H9 (cell line): ENCODE results near the gene ZFYVE19. TPM values are rescaled to one million over a fixed set of nuclear protein-coding genes. Genes with fewer than 3 reads are reported as not detected.

Source experiments
- DNase-seq: peaks from one replicate; pipeline ENCODE4 v3.0.0-alpha.2; 2017
- H2AFZ ChIP-seq: one replicate; pipeline ENCODE4 v1.6.1; 2013; ENCODE audit warnings: mild to moderate bottlenecking, low read length, control low read depth, moderate library complexity
- H2AK5ac ChIP-seq: 2 replicates; pipeline ENCODE4 v1.6.1; 2013; ENCODE audit warnings: low read length, control low read depth, mixed read lengths; ENCODE audit not compliant: insufficient read length
- H2BK120ac ChIP-seq: one replicate; pipeline ENCODE4 v1.6.1; 2013; ENCODE audit warnings: low read depth, mild to moderate bottlenecking, low read length, control low read depth, inconsistent platforms; ENCODE audit not compliant: poor library complexity, severe bottlenecking
- H2BK12ac ChIP-seq: 2 replicates; pipeline ENCODE4 v1.6.1; 2013; ENCODE audit warnings: low read length, control low read depth, mixed read lengths, low read depth; ENCODE audit not compliant: insufficient read length
- H2BK15ac ChIP-seq: 2 replicates; pipeline ENCODE4 v1.6.1; 2013; ENCODE audit warnings: low read depth, low read length, control low read depth
- H2BK20ac ChIP-seq: one replicate; pipeline ENCODE4 v1.6.1; 2013; ENCODE audit warnings: low read depth, mild to moderate bottlenecking, low read length, control low read depth, inconsistent platforms; ENCODE audit not compliant: poor library complexity, severe bottlenecking
- H2BK5ac ChIP-seq: 2 replicates; pipeline ENCODE4 v1.6.1; 2013; ENCODE audit warnings: low read length, control low read depth, mixed read lengths; ENCODE audit not compliant: insufficient read length
- H3K14ac ChIP-seq: 2 replicates; pipeline ENCODE4 v1.6.1; 2013; ENCODE audit warnings: low read length, control low read depth; ENCODE audit not compliant: insufficient read depth
- H3K18ac ChIP-seq: 2 replicates; pipeline ENCODE4 v1.6.1; 2013; ENCODE audit warnings: low read depth, mild to moderate bottlenecking, mixed read lengths, low read length, control low read depth; ENCODE audit not compliant: insufficient read length
- H3K23ac ChIP-seq: 2 replicates; pipeline ENCODE4 v1.6.1; 2013; ENCODE audit warnings: low read length, control low read depth, mixed read lengths, low read depth; ENCODE audit not compliant: insufficient read length
- H3K23me2 ChIP-seq: 2 replicates; pipeline ENCODE4 v1.6.1; 2013; ENCODE audit warnings: low read depth, mild to moderate bottlenecking, mixed read lengths, low read length, control low read depth; ENCODE audit not compliant: insufficient read length, poor library complexity, severe bottlenecking
- H3K27ac ChIP-seq: 2 replicates; pipeline ENCODE4 v1.5.1; 2013; ENCODE audit warnings: low read length, control low read depth, mixed read lengths, low read depth; ENCODE audit not compliant: insufficient read length
- H3K27me3 ChIP-seq: 2 replicates; pipeline ENCODE4 v1.6.1; 2013; ENCODE audit warnings: low read length, control low read depth, inconsistent platforms; ENCODE audit not compliant: insufficient read depth
- H3K4ac ChIP-seq: 2 replicates; pipeline ENCODE4 v1.6.1; 2013; ENCODE audit warnings: low read depth, mild to moderate bottlenecking, control low read depth, inconsistent platforms, low read length, moderate library complexity
- H3K4me1 ChIP-seq: 2 replicates; pipeline ENCODE4 v1.6.1; 2013; ENCODE audit warnings: low read length, control low read depth, inconsistent platforms; ENCODE audit not compliant: insufficient read depth
- H3K4me2 ChIP-seq: 2 replicates; pipeline ENCODE4 v1.6.1; 2013; ENCODE audit warnings: low read length, control low read depth, mixed read lengths; ENCODE audit not compliant: insufficient read length, insufficient read depth
- H3K56ac ChIP-seq: 2 replicates; pipeline ENCODE4 v1.6.1; 2013; ENCODE audit warnings: low read depth, mild to moderate bottlenecking, mixed read lengths, low read length, control low read depth; ENCODE audit not compliant: insufficient read length
- H3K79me1 ChIP-seq: 2 replicates; pipeline ENCODE4 v1.6.1; 2013; ENCODE audit warnings: low read depth, mild to moderate bottlenecking, moderate library complexity, low read length, control low read depth, inconsistent platforms; ENCODE audit not compliant: insufficient read depth, poor library complexity, severe bottlenecking
- H3K79me2 ChIP-seq: 2 replicates; pipeline ENCODE4 v1.6.1; 2013; ENCODE audit warnings: low read length, control low read depth, inconsistent platforms; ENCODE audit not compliant: insufficient read depth
- H3K9ac ChIP-seq: 2 replicates; pipeline ENCODE4 v1.6.1; 2013; ENCODE audit warnings: low read length, control low read depth, mixed read lengths; ENCODE audit not compliant: insufficient read length; ENCODE audit errors: extremely low read depth
- H3K9me3 ChIP-seq: one replicate; pipeline ENCODE4 v1.6.1; 2013; ENCODE audit warnings: low read depth, low read length, inconsistent platforms; ENCODE audit not compliant: control insufficient read depth
- H3T11ph ChIP-seq: one replicate; pipeline ENCODE4 v1.6.1; 2013; ENCODE audit warnings: mild to moderate bottlenecking, low read length, control low read depth, inconsistent platforms
- H4K20me1 ChIP-seq: one replicate; pipeline ENCODE4 v1.6.1; 2013; ENCODE audit not compliant: control insufficient read depth, insufficient read length, insufficient read depth
- H4K5ac ChIP-seq: 2 replicates; pipeline ENCODE4 v1.6.1; 2013; ENCODE audit warnings: low read depth, mild to moderate bottlenecking, mixed read lengths, low read length, control low read depth; ENCODE audit not compliant: insufficient read length
- H4K8ac ChIP-seq: replicated peaks from 2 replicates; pipeline ENCODE4 v1.6.1; 2013; ENCODE audit warnings: low read length, control low read depth, mixed read lengths, low read depth; ENCODE audit not compliant: insufficient read length
- H4K91ac ChIP-seq: 2 replicates; pipeline ENCODE4 v1.6.1; 2013; ENCODE audit warnings: low read depth, mild to moderate bottlenecking, moderate library complexity, mixed read lengths, low read length, control low read depth; ENCODE audit not compliant: insufficient read length
- H3K27ac Mint-ChIP-seq, 3 experiments: 2 replicates in 2 of 3; 3 replicates in 1 of 3; pipeline ENCODE4 v1.8.0; 2020 to 2021; ENCODE audit warnings: mixed read lengths in 3 of 3, mild to moderate bottlenecking in 1 of 3, moderate library complexity in 1 of 3
- H3K27me3 Mint-ChIP-seq: 2 replicates; pipeline ENCODE4 v1.8.0; 2021; ENCODE audit warnings: low read depth, mild to moderate bottlenecking, moderate library complexity, mixed read lengths
- H3K36me3 Mint-ChIP-seq, 3 experiments: 2 replicates in 2 of 3; 3 replicates in 1 of 3; pipeline ENCODE4 v1.8.0; 2020 to 2021; ENCODE audit warnings: low read depth in 3 of 3, mixed read lengths in 3 of 3; ENCODE audit not compliant: insufficient read depth in 1 of 3
- H3K4me1 Mint-ChIP-seq, 2 experiments: 2 replicates each; pipeline ENCODE4 v1.8.0; 2020; ENCODE audit warnings: mixed read lengths in 2 of 2
- H3K4me3 Mint-ChIP-seq, 2 experiments: 2 replicates in 1 of 2; 3 replicates in 1 of 2; pipeline ENCODE4 v1.8.0; 2020 to 2021; ENCODE audit warnings: mild to moderate bottlenecking in 2 of 2, mixed read lengths in 2 of 2, moderate library complexity in 1 of 2
- H3K9me3 Mint-ChIP-seq, 2 experiments: 2 replicates in 1 of 2; 3 replicates in 1 of 2; pipeline ENCODE4 v1.8.0; 2020; ENCODE audit warnings: mild to moderate bottlenecking in 2 of 2, mixed read lengths in 2 of 2, moderate library complexity in 1 of 2
- WGBS: extraction: QIAGEN DNeasy Blood & Tissue Kit; methylation state at CpG from one replicate; pipeline ENCODE4 v1.1.7; 2013; ENCODE audit warnings: missing lambda C conversion rate, low lambda C conversion rate, mixed read lengths; ENCODE audit not compliant: insufficient read length; ENCODE audit errors: extremely low coverage; 5-methylcytosine and 5-hydroxymethylcytosine counted together
- total RNA-seq: library from RNA; stranded (reverse); gene quantifications from 2 replicates; pipeline ENCODE4 v1.2.1, GENCODE V29; 2021
- TF ChIP-seq, protein P1 (sequence below): fragments of 200-600 bp; sonication (generic); conservative IDR thresholded peaks from 3 replicates; pipeline ENCODE4 v1.8.0; 2021; ENCODE audit warnings: antibody characterized with exemption, mild to moderate bottlenecking

The ZFYVE19 gene
- total RNA-seq, 1 experiment from 2014 or later, result 11.3 TPM

GRCh38 chr15:40852529-40852928 lies 45.6 kb downstream of the ZFYVE19 start:
- Histone ChIP-seq H3K9ac (no peak overlapping the region), H3K9me3 (no peaks in the 10 kb centered on the region), H3K27ac (no peak overlapping the region), H4K91ac (no peak overlapping the region), H2AFZ (no peak overlapping the region), H2BK5ac (no peak overlapping the region), H3K14ac (no peak overlapping the region), H2AK5ac (no peak overlapping the region), H3K23me2 (no peaks in the 10 kb centered on the region), H3K4me1 (no peaks in the 10 kb centered on the region), H3K18ac (no peak overlapping the region), H3K79me2 (no peaks in the 10 kb centered on the region), H4K8ac (no peak overlapping the region), H2BK12ac (no peak overlapping the region), H4K20me1 (no peaks in the 10 kb centered on the region), H2BK120ac (no peak overlapping the region), H3K56ac (no peak overlapping the region), H2BK15ac (no peak overlapping the region), H2BK20ac (no peak overlapping the region), H3K4me2 (no peak overlapping the region), H3K4ac (no peak overlapping the region), H3K23ac (no peak overlapping the region), H3T11ph (no peak overlapping the region), H3K79me1 (no peaks in the 10 kb centered on the region), H3K27me3 (no peaks in the 10 kb centered on the region), H4K5ac (no peak overlapping the region)
- no peak for DNase-seq
- no CpG with 5 or more reads among the region's 5 CpGs for WGBS
- H3K4me1 Mint-ChIP-seq, result peaks cover 12% of the 10 kb centered on the region in 2 experiments
- no peak overlapping the region; a peak in 1 of 7 replicates for H3K27ac Mint-ChIP-seq
- no peak overlapping the region for H3K4me3 Mint-ChIP-seq
- TF ChIP-seq, protein P1, sequence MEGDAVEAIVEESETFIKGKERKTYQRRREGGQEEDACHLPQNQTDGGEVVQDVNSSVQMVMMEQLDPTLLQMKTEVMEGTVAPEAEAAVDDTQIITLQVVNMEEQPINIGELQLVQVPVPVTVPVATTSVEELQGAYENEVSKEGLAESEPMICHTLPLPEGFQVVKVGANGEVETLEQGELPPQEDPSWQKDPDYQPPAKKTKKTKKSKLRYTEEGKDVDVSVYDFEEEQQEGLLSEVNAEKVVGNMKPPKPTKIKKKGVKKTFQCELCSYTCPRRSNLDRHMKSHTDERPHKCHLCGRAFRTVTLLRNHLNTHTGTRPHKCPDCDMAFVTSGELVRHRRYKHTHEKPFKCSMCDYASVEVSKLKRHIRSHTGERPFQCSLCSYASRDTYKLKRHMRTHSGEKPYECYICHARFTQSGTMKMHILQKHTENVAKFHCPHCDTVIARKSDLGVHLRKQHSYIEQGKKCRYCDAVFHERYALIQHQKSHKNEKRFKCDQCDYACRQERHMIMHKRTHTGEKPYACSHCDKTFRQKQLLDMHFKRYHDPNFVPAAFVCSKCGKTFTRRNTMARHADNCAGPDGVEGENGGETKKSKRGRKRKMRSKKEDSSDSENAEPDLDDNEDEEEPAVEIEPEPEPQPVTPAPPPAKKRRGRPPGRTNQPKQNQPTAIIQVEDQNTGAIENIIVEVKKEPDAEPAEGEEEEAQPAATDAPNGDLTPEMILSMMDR, result no peak
- H3K9me3 Mint-ChIP-seq, result no peaks in the 10 kb centered on the region
- peaks cover 29 to 85% (median 81%) of the 10 kb centered on the region in 3 experiments for H3K36me3 Mint-ChIP-seq
- no peaks in the 10 kb centered on the region for H3K27me3 Mint-ChIP-seq
